H1 (cell line): Measurements from ENCODE around the gene STAMBP. TPM values are rescaled to one million over a fixed set of nuclear protein-coding genes. Genes with fewer than 3 reads are reported as not detected.

Source experiments
- polyA plus RNA-seq, 7 experiments: library from polyadenylated mRNA; depleted of rRNA in 3 of 7; stranded (reverse) in 5 of 7; unstranded in 2 of 7; fragments of >200 nt in 5 of 7; fragments of 200-250 nt in 2 of 7; gene quantifications; 1 replicate in 5 of 7; 2 replicates in 1 of 7; 4 replicates in 1 of 7; pipeline versions ENCODE4 v1.2.1 to v1.2.3, GENCODE V29; 2011 to 2013; ENCODE audit warnings: missing spikeins in 2 of 7, mixed read lengths in 2 of 7
- total RNA-seq: library from RNA; stranded (reverse); fragmentation: NEBNext Ultra II Directional; extraction: Animal tissue kit (Norgen Biotek cat#: 25700); gene quantifications from 2 replicates; pipeline ENCODE4 v1.2.1, GENCODE V29; 2021
- TF ChIP-seq, protein P1 (sequence below), 3 experiments: IDR thresholded peaks; 1 replicate in 2 of 3; 2 replicates in 1 of 3; pipeline versions ENCODE4 v1.5.1 to v1.6.1; 2011; ENCODE audit warnings: low read length in 3 of 3, mild to moderate bottlenecking in 3 of 3, inconsistent platforms in 2 of 3, low read depth in 1 of 3, moderate library complexity in 1 of 3; ENCODE audit not compliant: insufficient read depth in 1 of 3; ENCODE audit errors: control extremely low read depth in 1 of 3

STAMBP gene
- total and polyA plus RNA-seq, 2 of the 8 experiments (the other 6 are each of a cell fraction or from before 2014, with no cell fraction given): 35.8 to 49.7 TPM

DNA sequence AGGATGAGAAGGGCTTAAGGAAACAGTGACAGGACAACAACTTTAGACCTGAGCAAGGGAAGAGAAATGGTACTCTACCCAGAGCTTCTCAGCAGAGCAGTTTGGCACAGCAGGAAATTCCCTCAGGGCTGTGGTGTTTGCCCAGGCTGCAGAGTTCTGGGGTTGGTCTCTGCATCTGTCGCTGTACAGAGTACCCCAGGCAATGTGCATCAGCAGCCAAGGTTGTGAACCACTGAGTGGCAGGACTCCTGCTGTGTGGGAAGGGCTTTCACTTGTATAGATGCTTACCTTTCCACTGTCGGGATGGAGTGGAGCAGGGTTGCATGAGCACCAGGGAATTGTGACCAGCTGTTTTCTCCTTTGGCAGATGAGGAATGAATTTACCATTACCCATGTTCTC lies 21.2 kb downstream of the STAMBP start (continued):
- TF ChIP-seq, protein P1, sequence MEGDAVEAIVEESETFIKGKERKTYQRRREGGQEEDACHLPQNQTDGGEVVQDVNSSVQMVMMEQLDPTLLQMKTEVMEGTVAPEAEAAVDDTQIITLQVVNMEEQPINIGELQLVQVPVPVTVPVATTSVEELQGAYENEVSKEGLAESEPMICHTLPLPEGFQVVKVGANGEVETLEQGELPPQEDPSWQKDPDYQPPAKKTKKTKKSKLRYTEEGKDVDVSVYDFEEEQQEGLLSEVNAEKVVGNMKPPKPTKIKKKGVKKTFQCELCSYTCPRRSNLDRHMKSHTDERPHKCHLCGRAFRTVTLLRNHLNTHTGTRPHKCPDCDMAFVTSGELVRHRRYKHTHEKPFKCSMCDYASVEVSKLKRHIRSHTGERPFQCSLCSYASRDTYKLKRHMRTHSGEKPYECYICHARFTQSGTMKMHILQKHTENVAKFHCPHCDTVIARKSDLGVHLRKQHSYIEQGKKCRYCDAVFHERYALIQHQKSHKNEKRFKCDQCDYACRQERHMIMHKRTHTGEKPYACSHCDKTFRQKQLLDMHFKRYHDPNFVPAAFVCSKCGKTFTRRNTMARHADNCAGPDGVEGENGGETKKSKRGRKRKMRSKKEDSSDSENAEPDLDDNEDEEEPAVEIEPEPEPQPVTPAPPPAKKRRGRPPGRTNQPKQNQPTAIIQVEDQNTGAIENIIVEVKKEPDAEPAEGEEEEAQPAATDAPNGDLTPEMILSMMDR (IDR thresholded peaks at IDR 0.05; ENCODE audit: control extremely low read depth in 1 of 3, insufficient read depth in 1 of 3, low read depth in 1 of 3, low read length in 3 of 3): no peak
